HG03280 (cell line): ENCODE results near the gene OCSTAMP.

Source experiments
- ATAC-seq: cut with Tn5 transposase; IDR thresholded peaks from one replicate; pipeline ENCODE4 v1.9.1; 2021; ENCODE audit warnings: mild to moderate bottlenecking, moderate library complexity; ENCODE audit not compliant: unreplicated experiment

Gene OCSTAMP

GRCh38 chr20:46550461-46550860, at the start of gene OCSTAMP:
Gene OCSTAMP, minus strand, starts transcription at chr20:46550654. Its CDS starts 94 bp downstream, at chr20:46550560.
- ATAC-seq, result no peak

- ATAC-seq, result no peak
Measured at GRCh38 chr20:46599227-46599987, 49.0 kb upstream of the OCSTAMP start.

- no peak for ATAC-seq
Measured at GRCh38 chr20:46595933-46596332, 45.5 kb upstream of the OCSTAMP start.

GRCh38 chr20:46594725-46595124, 44.3 kb upstream of the OCSTAMP start:
- no peak for ATAC-seq

- no peak for ATAC-seq
Measured at GRCh38 chr20:46592580-46593362, 42.3 kb upstream of the OCSTAMP start.

GRCh38 chr20:46590443-46590842, 40.0 kb upstream of the OCSTAMP start:
- no peak for ATAC-seq

- ATAC-seq, result no peak
Measured at GRCh38 chr20:46588532-46589511, 38.4 kb upstream of the OCSTAMP start.

GRCh38 chr20:46587986-46588385, 37.5 kb upstream of the OCSTAMP start:
- ATAC-seq, result no peak

- no peak for ATAC-seq
Measured at GRCh38 chr20:46586724-46587123, 36.3 kb upstream of the OCSTAMP start.

GRCh38 chr20:46584508-46584907, 34.1 kb upstream of the OCSTAMP start:
- ATAC-seq, result no peak

GRCh38 chr20:46583411-46584214, 33.2 kb upstream of the OCSTAMP start:
- no peak for ATAC-seq

- ATAC-seq, result no peak
Measured at GRCh38 chr20:46582648-46583047, 32.2 kb upstream of the OCSTAMP start.

GRCh38 chr20:46581391-46581790, 30.9 kb upstream of the OCSTAMP start:
- ATAC-seq, result no peak

GRCh38 chr20:46580613-46581205, 30.3 kb upstream of the OCSTAMP start:
- ATAC-seq, result no peak

- ATAC-seq, result no peak
Measured at GRCh38 chr20:46578745-46579144, 28.3 kb upstream of the OCSTAMP start.

- ATAC-seq, result no peak
Measured at GRCh38 chr20:46576774-46577395, 26.4 kb upstream of the OCSTAMP start.

- no peak for ATAC-seq
Measured at GRCh38 chr20:46575937-46576461, 25.5 kb upstream of the OCSTAMP start.

GRCh38 chr20:46575394-46575793, 24.9 kb upstream of the OCSTAMP start:
- ATAC-seq, result no peak
